Endodermal cell (in vitro differentiated cells): ENCODE data around the gene PVALB. TPM values are rescaled to one million over a fixed set of nuclear protein-coding genes. Genes with fewer than 3 reads are reported as not detected.

Experiments used
- DNase-seq: peaks from one replicate; pipeline ENCODE4 v3.0.0-alpha.2; 2017
- H3K27ac ChIP-seq: 2 replicates; pipeline ENCODE4 v1.5.1; 2013; ENCODE audit warnings: mild to moderate bottlenecking, low read depth, low read length, moderate library complexity
- H3K27me3 ChIP-seq: 2 replicates; pipeline ENCODE4 v1.6.1; 2013; ENCODE audit warnings: mild to moderate bottlenecking, low read length, moderate library complexity; ENCODE audit not compliant: insufficient read depth, control insufficient read depth, poor library complexity, severe bottlenecking
- H3K36me3 ChIP-seq: 2 replicates; pipeline ENCODE4 v1.7.0; 2013; ENCODE audit warnings: mild to moderate bottlenecking, low read length, moderate library complexity; ENCODE audit not compliant: control insufficient read depth, insufficient read depth
- H3K4me1 ChIP-seq: one replicate; pipeline ENCODE4 v1.7.0; 2013; ENCODE audit warnings: low read length; ENCODE audit not compliant: control insufficient read depth, insufficient read depth
- H3K4me3 ChIP-seq: 2 replicates; pipeline ENCODE4 v1.5.1; 2013; ENCODE audit warnings: mild to moderate bottlenecking, low read length, moderate library complexity
- H3K9ac ChIP-seq: 2 replicates; pipeline ENCODE4 v1.6.1; 2013; ENCODE audit warnings: mild to moderate bottlenecking, low read length, moderate library complexity; ENCODE audit not compliant: poor library complexity, severe bottlenecking; ENCODE audit errors: extremely low read depth
- H3K9me3 ChIP-seq: 2 replicates; pipeline ENCODE4 v1.6.1; 2013; ENCODE audit warnings: mild to moderate bottlenecking, low read length, moderate library complexity; ENCODE audit not compliant: control insufficient read depth
- H3K27ac Mint-ChIP-seq: 2 replicates; pipeline ENCODE4 v1.8.0; 2020; ENCODE audit warnings: mixed read lengths
- H3K27me3 Mint-ChIP-seq: 2 replicates; pipeline ENCODE4 v1.8.0; 2021; ENCODE audit warnings: mild to moderate bottlenecking, mixed read lengths; ENCODE audit not compliant: insufficient read depth
- H3K36me3 Mint-ChIP-seq: 2 replicates; pipeline ENCODE4 v1.8.0; 2020; ENCODE audit warnings: low read depth, mixed read lengths
- H3K4me1 Mint-ChIP-seq: 2 replicates; pipeline ENCODE4 v1.8.0; 2020; ENCODE audit warnings: mixed read lengths
- H3K4me3 Mint-ChIP-seq: 2 replicates; pipeline ENCODE4 v1.8.0; 2020; ENCODE audit warnings: mild to moderate bottlenecking, moderate library complexity, mixed read lengths
- H3K9me3 Mint-ChIP-seq: 2 replicates; pipeline ENCODE4 v1.8.0; 2020; ENCODE audit warnings: mild to moderate bottlenecking, mixed read lengths
- CTCF ChIP-seq: fragments of 200-600 bp; sonication (generic); conservative IDR thresholded peaks from 2 replicates; pipeline ENCODE4 v1.5.0; 2021; ENCODE audit warnings: antibody characterized with exemption, mild to moderate bottlenecking
- WGBS, 2 experiments: methylation state at CpG; one replicate each; pipeline versions ENCODE4 v1.1.5 to v1.1.7; 2013; ENCODE audit warnings: missing lambda C conversion rate in 2 of 2, mixed read lengths in 1 of 2; ENCODE audit not compliant: insufficient coverage in 1 of 2, insufficient read length in 1 of 2; 5-methylcytosine and 5-hydroxymethylcytosine counted together
- total RNA-seq, 2 donors: library from RNA; stranded (reverse); fragmentation: NEBNext Ultra II Directional in 1 of 2; extraction: Animal tissue kit (Norgen Biotek cat#: 25700) in 1 of 2; gene quantifications; 2 replicates in 1 of 2; 3 replicates in 1 of 2; pipeline ENCODE4 v1.2.1, GENCODE V29; 2021

PVALB gene
- total RNA-seq, 2 donors from 2014 or later = not detected

DNA sequence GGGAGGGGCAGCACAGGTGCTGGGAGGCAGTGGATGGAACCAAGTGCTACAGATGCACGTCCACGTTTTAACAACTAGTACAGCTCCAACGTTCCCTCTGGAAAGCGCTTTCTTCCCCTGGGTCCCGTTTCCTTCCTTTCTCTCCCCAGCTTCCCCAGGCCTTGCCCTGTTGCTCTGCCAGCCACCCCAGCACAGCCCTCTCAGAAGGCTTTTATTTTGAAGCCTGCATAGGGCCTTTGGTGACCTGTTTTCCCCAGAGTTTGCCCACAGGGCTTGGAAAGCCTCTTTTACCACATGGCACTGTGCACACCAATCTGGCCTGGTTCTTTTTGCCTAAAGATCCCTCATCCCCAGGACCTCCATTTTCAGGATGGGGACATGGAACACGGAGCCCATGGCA lies 30.1 kb upstream of the PVALB start:
- WGBS, 2 experiments = 71 to 80% methylated on average over 2 to 6 of the region's 6 CpGs
- Mint-ChIP-seq H3K4me1 (no peaks in the 10 kb centered on the region), H3K36me3 (no peaks in the 10 kb centered on the region), H3K4me3 (no peak overlapping the region), H3K9me3 (no peaks in the 10 kb centered on the region), H3K27me3 (peaks cover 40% of the 10 kb centered on the region), H3K27ac (no peak overlapping the region)
- Histone ChIP-seq H3K27me3 (no peaks in the 10 kb centered on the region), H3K27ac (no peak overlapping the region), H3K36me3 (no peaks in the 10 kb centered on the region), H3K9me3 (no peaks in the 10 kb centered on the region), H3K9ac (no peak overlapping the region), H3K4me1 (no peaks in the 10 kb centered on the region), H3K4me3 (no peak overlapping the region)
- no peak for TF ChIP-seq CTCF
- no peak for DNase-seq

DNA sequence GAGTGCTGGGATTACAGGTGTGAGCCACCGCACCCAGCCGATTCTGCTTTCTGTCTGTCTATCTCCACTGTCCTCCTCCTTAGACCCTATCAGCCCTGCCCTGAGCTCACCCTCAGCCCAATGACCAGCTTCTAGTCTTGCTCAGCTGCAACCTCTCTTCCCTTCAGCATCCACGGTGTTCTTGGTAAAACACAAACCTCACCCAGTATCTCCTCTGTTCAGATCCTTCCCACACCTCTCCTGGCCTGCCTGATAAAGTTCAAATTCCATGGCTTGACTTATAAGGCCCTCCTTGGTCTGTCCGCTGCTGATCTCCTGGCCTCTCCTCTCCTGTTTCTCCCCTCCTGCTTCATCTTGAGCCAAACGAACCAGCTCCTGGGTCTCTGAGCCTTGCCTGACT lies 29.4 kb upstream of the PVALB start:
- no peaks in the 10 kb centered on the region for H3K27me3 ChIP-seq
- H3K9ac ChIP-seq = no peak overlapping the region
- no peak overlapping the region for H3K4me3 ChIP-seq
- Mint-ChIP-seq H3K4me3 (no peak overlapping the region), H3K27me3 (peaks cover 45% of the 10 kb centered on the region), H3K36me3 (no peaks in the 10 kb centered on the region), H3K9me3 (no peaks in the 10 kb centered on the region), H3K4me1 (no peaks in the 10 kb centered on the region), H3K27ac (no peak overlapping the region)
- no peak for TF ChIP-seq CTCF
- H3K27ac ChIP-seq = no peak overlapping the region
- no peak for DNase-seq
- H3K4me1 ChIP-seq = no peaks in the 10 kb centered on the region
- no peaks in the 10 kb centered on the region for H3K9me3 ChIP-seq
- no peaks in the 10 kb centered on the region for H3K36me3 ChIP-seq
- WGBS, 2 experiments = 83 to 88% methylated on average over 5 of the region's 5 CpGs

DNA sequence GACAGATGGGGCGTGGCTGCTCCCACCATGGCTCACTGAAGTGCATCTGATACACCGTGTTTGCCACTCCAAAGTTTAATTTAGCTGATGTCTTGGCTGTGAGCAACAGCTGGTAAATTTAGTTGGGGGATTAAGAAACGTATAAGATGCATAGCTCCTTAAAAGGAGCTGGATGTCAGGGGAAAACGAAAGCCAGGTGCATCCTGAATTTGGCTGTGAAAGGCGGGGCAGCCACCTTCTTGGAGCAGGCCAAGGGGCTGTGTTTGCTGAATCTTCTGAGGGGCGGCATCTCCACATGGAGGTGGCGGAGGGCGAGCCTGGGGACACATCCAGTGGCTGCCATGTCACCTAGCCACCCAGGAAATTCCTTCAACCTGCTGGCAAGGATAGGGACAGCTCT lies 23.3 kb upstream of the PVALB start:
- no peak for DNase-seq
- WGBS, 2 experiments = 86 to 87% methylated on average over 8 of the region's 8 CpGs
- H3K36me3 Mint-ChIP-seq = no peaks in the 10 kb centered on the region
- no peaks in the 10 kb centered on the region for H3K4me1 Mint-ChIP-seq
- H3K9ac ChIP-seq = no peak overlapping the region
- no peaks in the 10 kb centered on the region for H3K36me3 ChIP-seq
- H3K4me1 ChIP-seq = no peaks in the 10 kb centered on the region
- H3K27ac Mint-ChIP-seq = no peak overlapping the region
- no peaks in the 10 kb centered on the region for H3K27me3 ChIP-seq
- H3K4me3 Mint-ChIP-seq = no peak overlapping the region
- peaks cover 4% of the 10 kb centered on the region for H3K9me3 Mint-ChIP-seq
- TF ChIP-seq CTCF = no peak
- no peak overlapping the region for H3K27ac ChIP-seq
- peaks cover 30% of the 10 kb centered on the region for H3K27me3 Mint-ChIP-seq
- no peak overlapping the region for H3K4me3 ChIP-seq
- peaks cover 13% of the 10 kb centered on the region for H3K9me3 ChIP-seq
